IPS-15b (cell line): ENCODE data around the gene ZNF48.
A peak's percentile ranks its signal among the peaks of the same experiment; 100 is the strongest.

ENCODE experiments used
- H3K27me3 ChIP-seq: one replicate; pipeline ENCODE4 v1.6.1; 2013; ENCODE audit warnings: low read length; ENCODE audit not compliant: control insufficient read depth, insufficient read depth
- H3K36me3 ChIP-seq: one replicate; pipeline ENCODE4 v1.6.1; 2013; ENCODE audit warnings: low read length; ENCODE audit not compliant: control insufficient read depth, insufficient read depth
- H3K4me1 ChIP-seq: one replicate; pipeline ENCODE4 v1.6.1; 2013; ENCODE audit warnings: mild to moderate bottlenecking, low read length; ENCODE audit not compliant: control insufficient read depth, insufficient read depth
- H3K4me3 ChIP-seq: one replicate; pipeline ENCODE4 v1.5.1; 2013; ENCODE audit warnings: low read depth, low read length
- H3K9ac ChIP-seq: one replicate; pipeline ENCODE4 v1.6.1; 2013; ENCODE audit warnings: low read depth, mild to moderate bottlenecking, low read length
- H3K9me3 ChIP-seq: one replicate; pipeline ENCODE4 v1.6.1; 2013; ENCODE audit warnings: mild to moderate bottlenecking, low read length; ENCODE audit not compliant: control insufficient read depth, insufficient read depth

The ZNF48 gene

DNA sequence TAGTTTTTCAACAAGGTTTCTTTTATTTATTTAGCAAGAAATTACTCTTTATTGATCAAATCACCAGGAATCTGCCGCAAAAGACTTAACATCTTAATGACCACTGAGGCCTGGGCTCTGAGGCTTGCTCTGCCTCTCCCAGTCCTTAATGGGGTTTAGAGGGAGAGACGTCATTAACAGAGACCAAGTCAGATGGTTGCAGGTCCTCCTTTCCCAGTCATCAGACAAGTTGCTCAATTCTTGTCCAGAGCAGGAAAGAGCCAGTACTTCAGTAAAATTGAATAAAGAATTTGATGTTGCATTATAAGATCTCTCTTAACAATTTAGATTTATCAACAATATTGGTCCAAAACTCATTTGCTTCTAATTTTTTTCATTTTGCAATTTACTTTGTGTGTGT lies 48.4 kb downstream of the ZNF48 start:
- no peak overlapping the region for H3K4me3 ChIP-seq
- H3K4me1 ChIP-seq, result peaks cover 3% of the 10 kb centered on the region
- H3K9ac ChIP-seq, result no peak overlapping the region

DNA sequence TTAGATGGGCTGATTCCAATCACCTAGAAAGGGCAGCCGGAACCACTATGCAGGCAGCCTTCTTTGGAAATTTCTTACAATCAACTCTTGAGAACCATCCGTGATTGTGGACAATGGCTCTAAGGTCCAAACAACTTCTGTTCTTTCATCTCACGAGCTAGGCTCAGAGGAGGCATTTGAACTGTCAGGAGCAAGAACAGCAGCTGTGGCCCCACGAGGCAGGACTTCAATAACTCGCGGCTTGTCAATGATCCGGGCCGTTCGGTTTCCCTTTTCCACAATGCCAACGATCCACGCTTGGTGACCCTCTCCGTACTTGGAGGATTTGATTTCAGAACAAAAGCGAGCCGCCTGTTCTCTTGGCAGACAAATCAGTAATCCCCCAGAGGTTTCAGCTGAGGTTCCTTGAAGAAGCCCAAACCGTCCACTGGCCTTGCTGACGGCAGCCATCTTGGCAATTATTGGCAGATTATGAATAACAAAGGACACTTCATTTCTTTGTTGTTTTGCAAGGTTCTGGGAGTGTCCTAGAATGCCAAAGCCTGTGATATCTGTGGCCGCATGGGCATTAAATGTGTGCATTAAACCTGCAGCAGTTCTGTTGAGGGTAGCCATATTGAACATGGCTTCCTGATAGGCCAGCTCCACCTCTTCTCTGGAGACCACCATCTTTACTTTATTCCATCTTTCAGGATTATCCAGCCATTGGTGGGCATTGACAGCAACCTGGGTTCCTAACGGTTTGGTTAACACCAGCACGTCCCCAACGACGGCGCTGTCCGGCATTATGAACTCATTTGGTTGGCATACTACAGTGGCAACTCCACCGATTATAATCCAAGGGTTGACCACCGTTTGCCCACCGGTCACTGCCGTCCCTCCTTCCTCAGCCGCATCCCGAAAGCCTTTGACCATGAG lies 49.3 kb downstream of the ZNF48 start:
- peak overlapping the region; percentile 37 for H3K9ac ChIP-seq
- H3K36me3 ChIP-seq, result peaks cover 2% of the 10 kb centered on the region
- H3K9me3 ChIP-seq, result no peaks in the 10 kb centered on the region
- H3K4me1 ChIP-seq, result peaks cover 3% of the 10 kb centered on the region
- H3K27me3 ChIP-seq, result peaks cover 4% of the 10 kb centered on the region
- peak overlapping the region; percentile 93 for H3K4me3 ChIP-seq

More for the DNA sequence above, 48.4 kb downstream of the ZNF48 start:
- H3K27me3 ChIP-seq, result peaks cover 4% of the 10 kb centered on the region
- peaks cover 2% of the 10 kb centered on the region for H3K36me3 ChIP-seq
- H3K9me3 ChIP-seq, result no peaks in the 10 kb centered on the region

DNA sequence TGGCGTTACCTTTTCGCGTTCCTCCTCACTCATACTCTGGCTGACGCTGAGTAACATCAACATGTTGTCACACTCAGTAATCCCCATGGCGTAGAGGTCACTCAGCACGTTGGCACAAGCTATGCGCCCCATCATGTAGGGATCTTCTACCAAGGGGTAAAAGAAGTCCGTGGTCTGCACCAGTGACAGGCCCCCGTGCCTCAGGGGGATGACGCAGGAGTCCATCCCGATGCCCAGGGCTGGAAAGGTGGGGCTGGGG lies 49.9 kb downstream of the ZNF48 start:
- no peaks in the 10 kb centered on the region for H3K9me3 ChIP-seq
- H3K27me3 ChIP-seq, result peaks cover 4% of the 10 kb centered on the region
- H3K9ac ChIP-seq, result peak overlapping the region; percentile 37
- H3K36me3 ChIP-seq, result peaks cover 2% of the 10 kb centered on the region
- H3K4me1 ChIP-seq, result peaks cover 3% of the 10 kb centered on the region
- H3K4me3 ChIP-seq, result peak overlapping the region; percentile 93

DNA sequence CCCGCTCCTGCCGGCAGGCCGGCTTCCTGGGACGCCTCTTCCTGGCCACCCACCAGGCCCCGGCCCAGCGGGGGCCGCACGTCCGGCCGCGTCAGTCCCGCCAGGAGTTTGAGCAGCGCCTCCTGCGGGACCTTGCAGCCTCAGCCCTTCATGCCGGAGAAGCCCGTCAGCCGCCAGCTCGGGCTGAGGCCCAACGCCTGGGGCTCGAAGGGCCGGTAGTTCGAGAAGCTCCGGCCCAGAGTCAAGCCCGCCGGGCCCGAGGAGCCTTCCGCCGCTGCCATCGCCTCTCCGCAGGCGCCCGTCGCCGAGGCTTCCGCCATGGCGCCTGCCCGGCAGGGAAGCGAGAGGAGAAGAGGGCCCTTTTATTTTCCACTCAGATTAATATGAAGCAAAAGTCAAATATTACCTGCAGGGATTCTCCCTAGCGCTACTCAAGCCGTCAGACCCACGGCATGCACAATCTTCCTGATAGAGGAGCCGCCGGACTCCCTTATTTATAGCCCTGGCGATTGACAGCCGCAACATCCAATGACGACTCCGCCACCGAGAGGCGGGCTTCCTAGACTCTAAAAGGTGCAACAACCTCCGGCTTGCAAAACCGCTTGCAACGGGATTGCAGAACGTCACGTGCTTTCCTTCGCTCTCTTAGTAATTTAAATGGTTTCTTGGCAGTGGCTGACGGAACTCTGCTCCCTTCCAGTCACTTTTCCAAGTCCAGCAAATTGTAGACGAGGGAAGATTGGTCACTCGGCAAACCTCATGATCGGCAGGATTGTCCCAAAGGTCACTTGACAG lies 50.4 kb downstream of the ZNF48 start, which contains the start of gene SEPHS2:
SEPHS2 (minus strand) TSS at position 467 of the 795 bp plus-strand sequence; CDS start at position 320, 147 bp downstream.
- Histone ChIP-seq H3K4me1 (peaks cover 3% of the 10 kb centered on the region), H3K9ac (peak within 1 kb of the TSS; percentile 85), H3K9me3 (no peaks in the 10 kb centered on the region), H3K36me3 (peaks cover 2% of the 10 kb centered on the region), H3K4me3 (peak within 1 kb of the TSS; percentile 93), H3K27me3 (peaks cover 4% of the 10 kb centered on the region)

DNA sequence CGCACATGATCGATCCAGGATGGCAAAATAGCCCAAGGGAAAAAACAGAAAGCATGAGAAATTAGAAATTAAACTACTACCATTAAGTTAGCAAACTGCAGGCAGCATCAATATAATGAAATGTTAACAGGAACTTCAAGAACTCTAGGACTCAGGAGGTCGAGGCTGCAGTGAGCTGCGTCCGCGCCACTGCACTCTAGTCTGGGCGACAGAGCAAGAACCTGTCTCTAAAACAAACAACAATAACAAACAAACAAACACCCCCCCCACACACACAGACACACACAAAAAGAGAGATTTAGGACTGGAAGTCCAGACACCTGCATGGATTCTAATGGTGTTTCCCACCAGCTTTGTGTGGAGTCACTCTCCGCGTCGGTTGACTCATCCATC lies 51.0 kb downstream of the ZNF48 start:
- Histone ChIP-seq H3K4me1 (peaks cover 3% of the 10 kb centered on the region), H3K27me3 (peaks cover 4% of the 10 kb centered on the region), H3K36me3 (peaks cover 2% of the 10 kb centered on the region), H3K9me3 (no peaks in the 10 kb centered on the region), H3K4me3 (peak overlapping the region; percentile 93), H3K9ac (peak overlapping the region; percentile 38)

DNA sequence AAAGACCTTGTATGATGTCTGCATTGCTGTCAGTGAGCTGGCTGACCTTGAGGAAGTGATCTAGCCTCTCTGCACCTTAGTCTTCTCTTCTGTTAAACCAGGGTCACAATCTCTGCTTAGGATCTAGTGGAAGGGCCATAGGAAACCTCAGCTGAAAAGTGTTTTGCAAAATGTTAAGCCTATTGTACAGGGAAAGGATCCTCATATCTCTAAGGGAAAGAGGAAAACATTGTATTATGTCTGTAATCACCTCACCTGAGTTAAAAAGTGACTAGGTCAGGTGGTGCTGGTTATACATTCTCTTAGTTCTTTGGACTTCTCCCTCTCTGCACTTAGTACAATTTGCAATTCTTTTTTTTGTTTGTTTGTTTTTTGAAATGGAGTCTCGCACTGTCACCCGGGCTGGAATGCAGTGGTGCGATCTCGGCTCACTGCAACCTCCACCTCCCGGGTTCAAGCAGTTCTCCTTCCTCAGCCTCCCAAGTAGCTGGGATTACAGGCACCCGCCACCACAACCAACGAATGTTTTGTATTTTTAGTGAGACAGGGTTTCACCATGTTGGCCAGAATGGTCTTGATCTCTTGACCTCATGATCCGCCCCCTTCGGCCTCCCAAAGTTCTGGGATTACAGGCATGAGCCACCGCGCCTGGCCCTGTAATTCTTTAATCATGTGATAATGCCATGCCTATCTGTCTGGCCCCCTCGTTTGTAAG lies 52.4 kb downstream of the ZNF48 start:
- Histone ChIP-seq H3K9me3 (no peaks in the 10 kb centered on the region), H3K27me3 (peaks cover 4% of the 10 kb centered on the region), H3K36me3 (peaks cover 2% of the 10 kb centered on the region), H3K9ac (no peak overlapping the region), H3K4me1 (peaks cover 3% of the 10 kb centered on the region), H3K4me3 (no peak overlapping the region)

DNA sequence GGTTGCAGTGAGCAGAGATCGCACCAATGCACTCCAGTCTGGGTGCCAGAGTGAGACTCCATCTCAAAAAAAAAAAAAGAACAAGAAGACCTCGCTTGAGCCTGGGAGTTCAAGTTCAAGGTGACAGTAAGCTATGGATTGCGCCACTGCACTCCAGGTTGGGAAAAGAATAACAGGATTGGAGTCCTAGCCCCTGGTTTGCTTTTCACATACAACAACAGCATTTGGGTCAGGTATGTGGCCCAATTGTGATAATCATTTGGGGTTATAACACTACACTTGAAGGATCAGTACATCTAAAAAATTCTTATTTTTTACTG lies 53.9 kb downstream of the ZNF48 start:
- Histone ChIP-seq H3K4me1 (peaks cover 3% of the 10 kb centered on the region), H3K4me3 (no peak overlapping the region), H3K36me3 (peaks cover 2% of the 10 kb centered on the region), H3K27me3 (peaks cover 4% of the 10 kb centered on the region), H3K9ac (no peak overlapping the region), H3K9me3 (no peaks in the 10 kb centered on the region)
